HG02884 (cell line): ENCODE results near the gene FAM32A.

Source experiments
- ATAC-seq: cut with Tn5 transposase; IDR thresholded peaks from one replicate; pipeline ENCODE4 v1.9.1; 2021; ENCODE audit warnings: mild to moderate bottlenecking, moderate library complexity; ENCODE audit not compliant: unreplicated experiment

The FAM32A gene

DNA sequence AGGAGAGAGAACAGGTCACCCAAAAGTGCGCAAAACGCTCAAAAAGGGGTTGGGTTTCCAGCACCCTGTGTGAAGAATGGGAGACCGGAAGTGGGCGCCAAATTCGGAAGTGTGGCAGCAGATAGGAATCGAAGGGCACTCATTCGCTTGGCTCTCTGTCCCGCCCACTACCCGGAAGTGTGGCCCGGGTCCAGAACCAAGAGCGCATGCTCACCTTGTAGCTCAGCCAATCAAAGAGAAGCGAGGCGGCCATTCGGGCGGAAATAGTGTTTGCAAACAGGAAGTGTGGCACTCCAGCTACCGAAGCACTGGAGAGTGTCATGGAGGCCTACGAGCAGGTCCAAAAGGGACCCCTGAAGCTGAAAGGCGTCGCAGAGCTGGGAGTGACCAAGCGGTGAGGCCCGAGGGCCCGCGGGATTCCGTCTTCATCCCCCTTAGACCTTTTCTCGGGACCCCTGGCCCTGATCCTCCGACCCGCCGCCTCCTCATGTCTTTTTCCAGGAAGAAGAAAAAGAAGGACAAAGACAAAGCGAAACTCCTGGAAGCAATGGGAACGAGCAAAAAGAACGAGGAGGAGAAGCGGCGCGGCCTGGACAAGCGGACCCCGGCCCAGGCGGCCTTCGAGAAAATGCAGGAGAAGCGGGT, at the start of gene FAM32A:
TSS of gene FAM32A (plus strand) at position 288 of the 645 bp plus-strand sequence. CDS start at position 321, 33 bp downstream.
- ATAC-seq = peak; percentile 82

- no peak for ATAC-seq
These were observed 49.6 kb upstream of the FAM32A start for GRCh38 chr19:16135430-16136127.

DNA sequence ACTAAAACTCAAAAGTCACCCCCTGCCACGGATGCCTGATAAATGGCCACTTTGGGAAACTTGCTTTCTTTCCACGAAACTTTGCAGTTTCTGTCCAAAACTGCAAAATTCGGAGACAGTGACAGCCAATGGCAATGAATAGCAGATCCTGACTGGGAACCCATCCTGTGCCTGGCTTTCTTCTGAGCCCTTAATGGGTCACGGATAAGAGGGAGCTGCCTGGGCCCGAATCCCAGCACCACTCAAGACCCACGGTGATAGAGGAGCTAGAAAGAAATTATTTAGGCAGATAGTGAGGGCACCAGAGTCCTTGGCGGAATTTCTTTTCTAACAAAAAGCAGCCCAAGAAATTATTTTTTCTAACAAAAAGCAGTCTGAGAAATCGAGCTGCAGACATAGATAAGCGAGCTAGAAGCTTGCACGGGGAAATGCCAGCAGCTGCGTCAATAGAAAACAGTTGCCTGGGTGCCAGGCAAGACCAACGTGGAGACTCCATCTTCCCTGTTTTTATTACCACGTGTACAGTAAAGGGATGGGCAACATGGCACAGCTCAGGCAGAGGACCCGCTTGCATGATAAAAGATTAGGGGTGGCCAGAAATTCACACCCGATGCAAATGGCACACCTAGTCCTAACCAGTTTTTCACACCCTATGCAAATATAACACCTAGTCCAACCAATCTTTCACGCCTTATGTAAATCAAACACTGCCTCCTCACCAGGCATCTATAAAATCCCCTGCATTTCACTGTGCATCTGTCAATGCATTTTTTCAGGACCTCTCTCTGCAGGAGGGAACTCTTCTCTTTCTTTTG, 48.8 kb upstream of the FAM32A start:
- ATAC-seq = no peak

- ATAC-seq = no peak
These were observed 45.5 kb upstream of the FAM32A start for GRCh38 chr19:16139752-16140151.

- no peak for ATAC-seq
These were observed 44.2 kb upstream of the FAM32A start for GRCh38 chr19:16141043-16141442.

- ATAC-seq = no peak
These were observed 43.1 kb upstream of the FAM32A start for GRCh38 chr19:16142032-16142580.

DNA sequence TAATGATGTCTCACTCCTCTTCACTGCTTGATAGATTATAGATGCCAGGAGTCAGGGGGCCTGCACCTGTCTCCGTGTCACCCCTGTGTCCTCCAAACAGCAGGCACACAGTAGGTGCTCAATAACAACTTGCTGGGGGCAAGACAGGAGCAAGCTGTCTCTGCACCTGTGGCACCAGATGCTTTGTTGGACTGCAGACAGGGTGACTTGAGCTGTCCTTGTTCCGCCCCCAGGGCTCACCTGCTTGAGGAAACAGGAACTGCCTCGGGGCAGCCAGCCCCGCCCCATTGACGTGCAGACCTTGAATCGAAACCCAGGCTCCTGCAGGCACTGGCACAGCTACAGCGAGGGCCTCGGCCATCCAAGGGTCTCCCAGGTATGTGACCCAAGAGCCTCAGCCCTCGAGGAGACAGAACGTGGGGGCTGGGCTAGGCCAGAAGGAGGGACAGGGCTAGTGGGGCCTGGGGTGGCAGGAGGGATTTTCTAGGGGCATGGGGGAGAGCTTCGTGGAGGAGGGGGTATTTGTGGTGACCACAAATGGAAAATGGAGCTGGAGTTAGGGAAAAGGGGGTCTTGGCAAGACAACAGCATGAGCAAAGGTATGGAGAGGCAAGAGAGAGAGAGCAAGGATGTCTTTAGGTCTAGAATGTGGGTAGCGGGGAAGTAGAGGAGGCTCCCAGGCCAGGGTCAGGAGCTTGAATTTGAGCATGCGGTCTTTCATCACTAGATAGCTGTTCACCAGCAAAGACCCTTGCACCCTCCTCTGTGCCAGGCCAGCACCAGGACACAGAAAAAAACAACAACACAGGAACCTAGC, 41.6 kb upstream of the FAM32A start, which contains the start of gene HSH2D:
TSS of gene HSH2D (plus strand) at position 287 of the 817 bp plus-strand sequence. CDS start 5,066 bp downstream, outside the sequence.
- peak; percentile 43 for ATAC-seq

GRCh38 chr19:16144216-16144581, 41.0 kb upstream of the FAM32A start:
- no peak for ATAC-seq

DNA sequence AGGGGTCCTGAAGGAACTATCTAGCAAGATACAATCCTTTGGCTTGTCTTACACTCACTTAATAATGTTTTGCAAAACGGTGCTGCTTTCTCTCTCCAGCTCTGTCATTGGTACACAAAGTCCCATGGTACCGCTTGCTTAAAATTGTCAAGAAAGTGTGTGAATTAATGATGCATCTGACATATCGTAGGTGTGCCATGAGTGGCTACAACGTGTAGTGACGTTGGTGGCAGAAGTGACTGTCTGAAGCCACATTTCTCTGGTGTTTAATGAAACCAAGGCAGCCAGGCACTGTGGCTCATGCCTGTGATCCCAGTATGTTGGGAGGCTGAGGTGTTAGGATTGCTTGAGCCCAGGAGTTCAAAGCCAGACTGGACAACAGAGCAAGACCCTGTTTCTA, 39.1 kb upstream of the FAM32A start:
- no peak for ATAC-seq

- ATAC-seq = no peak
These were observed 36.6 kb upstream of the FAM32A start for GRCh38 chr19:16148443-16149229.

- ATAC-seq = no peak
These were observed 31.5 kb upstream of the FAM32A start for GRCh38 chr19:16153582-16154336.

DNA sequence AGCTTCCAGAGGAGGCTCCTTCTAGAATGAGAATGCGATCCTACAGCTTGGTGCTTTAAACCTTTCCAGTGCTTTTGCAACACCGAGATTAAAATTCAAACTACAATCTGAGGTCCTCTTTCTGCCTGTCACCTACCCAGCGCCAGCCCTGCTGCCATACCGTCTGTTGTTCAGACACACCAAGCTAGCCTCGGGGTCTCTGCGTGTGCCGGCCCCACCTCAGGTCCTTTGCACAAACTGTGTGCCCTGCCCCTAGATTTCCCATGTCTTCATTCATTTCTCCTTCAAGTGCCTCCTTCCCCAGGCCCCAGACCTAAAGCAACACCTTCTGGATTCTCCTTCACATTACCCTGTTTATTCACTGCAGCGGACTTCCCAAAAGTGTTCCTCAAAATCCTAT, 30.7 kb upstream of the FAM32A start:
- no peak for ATAC-seq

GRCh38 chr19:16155128-16155527, 30.1 kb upstream of the FAM32A start:
- no peak for ATAC-seq

DNA sequence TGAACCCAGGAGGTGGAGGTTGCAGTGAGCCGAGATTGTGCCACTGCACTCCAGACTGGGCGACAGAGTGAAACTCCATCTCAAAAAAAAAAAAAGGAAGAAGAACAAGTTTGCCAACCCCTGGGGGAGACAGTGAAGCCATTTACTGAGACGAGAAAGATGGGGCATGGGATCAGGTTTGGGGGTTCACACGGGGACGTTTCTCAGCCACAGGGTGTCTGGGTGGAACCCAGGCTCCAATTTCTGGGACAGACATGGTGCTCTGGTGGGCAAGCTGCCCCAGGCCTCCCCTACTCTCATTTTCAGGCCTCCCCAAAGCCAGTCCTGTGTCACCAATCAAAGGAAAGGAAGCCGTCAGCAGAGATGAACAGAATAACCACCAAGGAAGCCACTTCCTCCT, 28.3 kb upstream of the FAM32A start:
- ATAC-seq = no peak

- ATAC-seq = no peak
These were observed 27.6 kb upstream of the FAM32A start for GRCh38 chr19:16157601-16158000.

DNA sequence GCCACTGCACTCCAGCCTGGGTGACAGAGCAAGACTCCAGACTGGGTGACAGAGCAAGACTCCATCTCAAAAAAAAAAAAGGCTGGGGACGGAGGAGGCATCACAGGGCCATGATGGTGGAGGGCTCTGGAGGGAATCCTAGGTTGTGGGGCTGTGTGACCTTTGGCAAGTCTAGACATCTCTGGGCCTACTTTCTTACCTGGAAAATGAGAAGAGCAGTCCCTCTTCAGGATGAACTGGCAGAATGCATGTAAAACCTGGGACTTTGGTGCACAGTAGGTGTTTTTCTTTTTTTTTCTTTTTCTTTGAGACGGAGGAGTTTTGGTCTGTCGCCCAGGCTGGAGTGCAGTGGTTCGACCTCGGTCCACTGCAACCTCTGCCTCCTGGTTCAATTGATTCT, 25.6 kb upstream of the FAM32A start:
- ATAC-seq = no peak

- ATAC-seq = no peak
These were observed 24.7 kb upstream of the FAM32A start for GRCh38 chr19:16160445-16160942.

DNA sequence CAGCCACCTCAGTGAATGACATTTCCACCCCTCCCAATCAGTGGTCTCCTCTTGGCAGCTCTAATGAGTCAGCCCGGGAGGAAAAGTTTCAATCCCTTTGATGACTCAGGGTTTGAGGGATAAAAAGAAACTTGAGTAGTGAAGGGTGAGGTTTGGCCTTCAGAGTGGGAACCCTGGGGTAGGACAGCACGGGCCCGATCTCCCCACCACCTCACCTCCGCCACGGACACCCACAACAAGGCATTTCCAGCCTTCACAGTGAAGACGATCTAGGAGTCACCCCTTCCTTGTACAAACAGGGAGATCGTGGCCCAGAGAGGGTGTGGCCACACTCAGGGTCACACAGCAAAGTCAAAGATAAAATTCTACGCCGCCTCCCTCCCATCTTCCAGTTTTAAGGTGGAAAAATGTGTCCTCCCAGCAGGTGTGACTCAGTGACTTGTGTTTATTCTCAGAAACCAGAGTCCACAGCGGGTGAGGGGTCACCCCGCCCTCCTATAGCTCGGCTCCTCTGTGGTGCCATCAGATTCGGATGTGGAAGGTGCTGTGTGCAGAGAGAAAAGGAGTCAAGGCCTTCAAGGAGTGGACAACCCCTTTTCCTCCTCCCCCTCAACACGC, 24.2 kb upstream of the FAM32A start:
- no peak for ATAC-seq
